Peyer's patch (tissue), 4 donors: ENCODE results near the gene CDS2. TPM values are rescaled to one million over a fixed set of nuclear protein-coding genes. Genes with fewer than 3 reads are reported as not detected.

Source experiments
- DNase-seq, 3 donors: peaks; one replicate each; pipeline ENCODE4 v3.0.0-alpha.2; 2017 to 2019
- H3K27ac ChIP-seq, 4 donors: fragments of 200-600 bp; sonication (generic); one replicate each; pipeline ENCODE4 v1.5.1; 2016 to 2019
- H3K27me3 ChIP-seq, 2 donors: fragments of 200-600 bp; sonication (generic); one replicate each; pipeline ENCODE4 v1.5.1; 2019
- H3K36me3 ChIP-seq, 3 donors: fragments of 200-600 bp; sonication (generic); one replicate each; pipeline ENCODE4 v1.5.1; 2016 to 2019
- H3K4me1 ChIP-seq, 4 donors: fragments of 200-600 bp; sonication (generic); one replicate each; pipeline ENCODE4 v1.5.1; 2016 to 2019
- H3K4me3 ChIP-seq, 4 donors: fragments of 200-600 bp; sonication (generic); 1 replicate in 3 of 4; 2 replicates in 1 of 4; pipeline ENCODE4 v1.5.1; 2016 to 2019; ENCODE audit warnings: mild to moderate bottlenecking in 1 of 4
- H3K9me3 ChIP-seq, 4 donors: fragments of 200-600 bp; sonication (generic); one replicate each; pipeline ENCODE4 v1.5.1; 2016 to 2019; ENCODE audit warnings: mild to moderate bottlenecking in 1 of 4
- CTCF ChIP-seq, 6 experiments: fragments of 450-650 bp in 4 of 6; fragments of 200-600 bp in 2 of 6; sonication (generic) in 1 of 6; IDR thresholded peaks; one replicate each; pipeline ENCODE4 v1.5.1; 2017 to 2019; ENCODE audit warnings: antibody characterized with exemption in 6 of 6, mild to moderate bottlenecking in 3 of 6, moderate library complexity in 1 of 6
- POLR2A ChIP-seq, 2 donors: fragments of 450-650 bp; IDR thresholded peaks; one replicate each; pipeline ENCODE4 v1.5.1; 2017; ENCODE audit warnings: antibody characterized with exemption in 2 of 2, mild to moderate bottlenecking in 2 of 2, moderate library complexity in 2 of 2
- total RNA-seq, 4 donors: library from RNA; depleted of rRNA; stranded (reverse); fragments of >200 nt; gene quantifications; one replicate each; pipeline ENCODE4 v1.1.0, GENCODE V29; 2016

CDS2 gene
- total RNA-seq, 4 donors from 2014 or later, result 18.2 to 24.6 (median 22.2) TPM

GRCh38 chr20:5088688-5089087 lies 38.1 kb upstream of the CDS2 start:
- peaks cover 0 to 9% (median 0%) of the 10 kb centered on the region in 4 donors for H3K4me1 ChIP-seq
- H3K27ac ChIP-seq, result no peak overlapping the region
- H3K4me3 ChIP-seq, result no peak overlapping the region
- no peaks in the 10 kb centered on the region for H3K36me3 ChIP-seq
- no peak for TF ChIP-seq POLR2A (IDR thresholded peaks at IDR 0.05)
- no peak for TF ChIP-seq CTCF (IDR thresholded peaks at IDR 0.05)
- no peaks in the 10 kb centered on the region for H3K27me3 ChIP-seq
- no peaks in the 10 kb centered on the region for H3K9me3 ChIP-seq
- peak in 1 of 3 donors; percentile 21 for DNase-seq

GRCh38 chr20:5090191-5090590 lies 36.6 kb upstream of the CDS2 start:
- peaks cover 0 to 9% (median 0%) of the 10 kb centered on the region in 4 donors for H3K4me1 ChIP-seq
- DNase-seq, result peak in 2 of 3 donors; percentile 34 to 63

GRCh38 chr20:5091902-5092301 lies 34.9 kb upstream of the CDS2 start:
- DNase-seq, result peak in 1 of 3 donors; percentile 10
- no peak overlapping the region for H3K4me3 ChIP-seq
- H3K9me3 ChIP-seq, result no peaks in the 10 kb centered on the region
- H3K27ac ChIP-seq, result peak overlapping the region in 2 of 4 donors; percentile 9 to 47
- peaks cover 0 to 9% (median 0%) of the 10 kb centered on the region in 4 donors for H3K4me1 ChIP-seq
- TF ChIP-seq POLR2A (IDR thresholded peaks at IDR 0.05) (no peak), CTCF (IDR thresholded peaks at IDR 0.05) (no peak)
- H3K36me3 ChIP-seq, result peaks cover 0 to 11% (median 0%) of the 10 kb centered on the region in 3 donors
- H3K27me3 ChIP-seq, result no peaks in the 10 kb centered on the region

More at GRCh38 chr20:5090191-5090590, 36.6 kb upstream of the CDS2 start:
- Histone ChIP-seq H3K4me3 (no peak overlapping the region), H3K27ac (peak overlapping the region in 2 of 4 donors; percentile 31 to 36), H3K9me3 (no peaks in the 10 kb centered on the region), H3K36me3 (no peaks in the 10 kb centered on the region), H3K27me3 (no peaks in the 10 kb centered on the region)
- no peak for TF ChIP-seq CTCF (IDR thresholded peaks at IDR 0.05)
- TF ChIP-seq POLR2A (IDR thresholded peaks at IDR 0.05), result no peak

DNA sequence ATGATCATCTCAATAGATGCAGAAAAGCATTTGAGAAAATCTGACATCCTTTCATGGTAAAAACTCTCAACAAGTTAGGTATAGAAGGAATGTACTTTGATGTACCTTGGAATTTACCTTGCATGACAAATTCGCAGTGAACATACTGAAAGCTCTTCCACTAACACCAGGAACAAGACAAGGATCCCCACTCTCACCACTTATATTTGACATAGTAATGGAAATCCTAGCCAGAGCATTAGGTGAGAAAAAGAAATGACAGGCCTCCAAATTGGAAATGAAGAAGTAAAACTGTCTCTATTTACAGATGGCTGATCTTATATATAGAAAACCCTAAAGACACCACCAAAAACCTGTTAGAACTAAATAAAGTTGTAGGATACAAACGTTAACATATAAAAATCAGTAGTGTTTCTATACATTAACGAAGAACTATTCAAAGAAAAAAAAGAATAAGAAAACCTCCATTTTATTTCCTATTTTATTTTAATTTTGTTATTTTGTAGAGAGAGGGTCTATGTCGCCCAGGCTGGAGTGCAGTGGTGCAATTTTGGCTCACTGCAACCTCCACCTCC lies 34.0 kb upstream of the CDS2 start:
- H3K27me3 ChIP-seq, result no peaks in the 10 kb centered on the region
- peaks cover 0 to 13% (median 0%) of the 10 kb centered on the region in 3 donors for H3K36me3 ChIP-seq
- peaks cover 0 to 9% (median 0%) of the 10 kb centered on the region in 4 donors for H3K4me1 ChIP-seq
- DNase-seq, result no peak
- no peaks in the 10 kb centered on the region for H3K9me3 ChIP-seq
- no peak overlapping the region for H3K4me3 ChIP-seq
- no peak overlapping the region for H3K27ac ChIP-seq
- TF ChIP-seq CTCF (IDR thresholded peaks at IDR 0.05) (no peak), POLR2A (IDR thresholded peaks at IDR 0.05) (no peak)

- Histone ChIP-seq H3K27me3 (no peaks in the 10 kb centered on the region), H3K27ac (no peak overlapping the region), H3K4me1 (no peaks in the 10 kb centered on the region), H3K36me3 (peaks cover 0 to 29% (median 0%) of the 10 kb centered on the region in 3 donors), H3K4me3 (no peak overlapping the region), H3K9me3 (no peaks in the 10 kb centered on the region)
- DNase-seq, result no peak
- TF ChIP-seq CTCF (IDR thresholded peaks at IDR 0.05), result no peak
- no peak for TF ChIP-seq POLR2A (IDR thresholded peaks at IDR 0.05)
These were observed 31.4 kb upstream of the CDS2 start for GRCh38 chr20:5095454-5095853.
